PC-3 (cell line): ENCODE measurements around the gene IGSF21. TPM values are rescaled to one million over a fixed set of nuclear protein-coding genes. Genes with fewer than 3 reads are reported as not detected.
A peak's percentile ranks its signal among the peaks of the same experiment; 100 is the strongest.

Experiments
- ATAC-seq: fragments of 200-7000 bp; cut with Tn5 transposase; 2 replicates; pipeline ENCODE4 v1.9.1; 2020; ENCODE audit warnings: mild to moderate bottlenecking, moderate library complexity
- BruUV-seq: library from RNA; stranded (reverse); fragments of 400-500 nt; replicated peaks from 2 replicates; lab custom pipeline; 2021; lab: Mats Ljungman, UMichigan
- CTCF ChIA-PET: fragments of 300-600 bp; sonication (Branson Sonifier 250); formaldehyde crosslinking; loops from one replicate; lab custom pipeline; 2022; ENCODE audit warnings: antibody characterized with exemption; lab: Charles Lee
- POLR2A ChIA-PET: fragments of 300-600 bp; sonication (Branson Sonifier 250); formaldehyde crosslinking; loops from one replicate; lab custom pipeline; 2022; ENCODE audit warnings: antibody characterized with exemption; ENCODE audit not compliant: unreplicated experiment; lab: Charles Lee
- DNase-seq: peaks from one replicate; pipeline ENCODE4 v3.0.0-alpha.2; 2015
- H2AFZ ChIP-seq: fragments of 300-600 bp; sonication (generic); 2 replicates; pipeline ENCODE4 v1.6.0; 2016; ENCODE audit warnings: antibody characterized with exemption, low read length
- H3F3A ChIP-seq: fragments of 300-600 bp; sonication (generic); one replicate; pipeline ENCODE4 v1.6.0; 2017; ENCODE audit warnings: antibody characterized with exemption, low read length, control low read depth, mild to moderate bottlenecking; ENCODE audit not compliant: unreplicated experiment
- H3K27ac ChIP-seq: fragments of 300-600 bp; sonication (generic); 2 replicates; pipeline ENCODE4 v1.5.1; 2016; ENCODE audit warnings: mild to moderate bottlenecking, low read length
- H3K27me3 ChIP-seq: fragments of 300-600 bp; sonication (generic); 2 replicates; pipeline ENCODE4 v1.6.1; 2016; ENCODE audit warnings: low read length, mixed read lengths
- H3K36me3 ChIP-seq: fragments of 300-600 bp; sonication (generic); 2 replicates; pipeline ENCODE4 v1.6.1; 2016; ENCODE audit warnings: low read depth, mixed run types, low read length, mixed read lengths
- H3K4me1 ChIP-seq: fragments of 300-600 bp; sonication (generic); 2 replicates; pipeline ENCODE4 v1.5.1; 2016; ENCODE audit warnings: low read length; ENCODE audit not compliant: insufficient read depth
- H3K4me2 ChIP-seq: fragments of 300-600 bp; sonication (generic); 2 replicates; pipeline ENCODE4 v1.6.0; 2016; ENCODE audit warnings: low read length
- H3K4me3 ChIP-seq: fragments of 300-600 bp; sonication (generic); 2 replicates; pipeline ENCODE4 v1.5.1; 2016; ENCODE audit warnings: mild to moderate bottlenecking, low read length, mixed read lengths
- H3K79me2 ChIP-seq: fragments of 300-600 bp; sonication (generic); 2 replicates; pipeline ENCODE4 v1.6.1; 2017; ENCODE audit warnings: low read length, mixed read lengths
- H3K9ac ChIP-seq: fragments of 300-600 bp; sonication (generic); 2 replicates; pipeline ENCODE4 v1.6.0; 2016; ENCODE audit warnings: mild to moderate bottlenecking, low read length
- H3K9me2 ChIP-seq: fragments of 300-600 bp; sonication (generic); replicated peaks from 2 replicates; pipeline ENCODE4 v1.6.1; 2016; ENCODE audit warnings: mixed run types, low read length, mixed read lengths
- H3K9me3 ChIP-seq: fragments of 300-600 bp; sonication (generic); 2 replicates; pipeline ENCODE4 v1.6.1; 2016; ENCODE audit warnings: low read length, mixed read lengths
- H4K20me1 ChIP-seq: fragments of 300-600 bp; sonication (generic); 2 replicates; pipeline ENCODE4 v1.6.1; 2016; ENCODE audit warnings: low read length, mixed read lengths
- EZH2 ChIP-seq: fragments of 300-600 bp; sonication (generic); IDR thresholded peaks from one replicate; pipeline ENCODE4 v1.6.1; 2017; ENCODE audit warnings: antibody characterized with exemption, mild to moderate bottlenecking, low read length; ENCODE audit not compliant: unreplicated experiment
- EZH2phosphoT487 ChIP-seq: fragments of 300-600 bp; sonication (generic); IDR thresholded peaks from 2 replicates; pipeline ENCODE4 v1.6.1; 2018; ENCODE audit warnings: mild to moderate bottlenecking, antibody characterized with exemption, low read length, borderline replicate concordance
- intact Hi-C: fragments of 100-400 bp; cut with micrococcal nuclease; formaldehyde crosslinking; loops from 2 replicates; pipeline ENCODE4 v1.9.0; 2023
- total RNA-seq: library from RNA; depleted of rRNA; stranded (reverse); fragments of >200 nt; gene quantifications from 2 replicates; pipeline ENCODE4 v1.2.3, GENCODE V29; 2014
- TF ChIP-seq, protein P1 (sequence below): fragments of 300-600 bp; sonication (generic); conservative IDR thresholded peaks from 2 replicates; pipeline ENCODE4 v1.5.1; 2017; ENCODE audit warnings: antibody characterized with exemption, low read depth, mild to moderate bottlenecking, low read length

IGSF21 gene
- total RNA-seq, 1 experiment from 2014 or later = not detected

DNA sequence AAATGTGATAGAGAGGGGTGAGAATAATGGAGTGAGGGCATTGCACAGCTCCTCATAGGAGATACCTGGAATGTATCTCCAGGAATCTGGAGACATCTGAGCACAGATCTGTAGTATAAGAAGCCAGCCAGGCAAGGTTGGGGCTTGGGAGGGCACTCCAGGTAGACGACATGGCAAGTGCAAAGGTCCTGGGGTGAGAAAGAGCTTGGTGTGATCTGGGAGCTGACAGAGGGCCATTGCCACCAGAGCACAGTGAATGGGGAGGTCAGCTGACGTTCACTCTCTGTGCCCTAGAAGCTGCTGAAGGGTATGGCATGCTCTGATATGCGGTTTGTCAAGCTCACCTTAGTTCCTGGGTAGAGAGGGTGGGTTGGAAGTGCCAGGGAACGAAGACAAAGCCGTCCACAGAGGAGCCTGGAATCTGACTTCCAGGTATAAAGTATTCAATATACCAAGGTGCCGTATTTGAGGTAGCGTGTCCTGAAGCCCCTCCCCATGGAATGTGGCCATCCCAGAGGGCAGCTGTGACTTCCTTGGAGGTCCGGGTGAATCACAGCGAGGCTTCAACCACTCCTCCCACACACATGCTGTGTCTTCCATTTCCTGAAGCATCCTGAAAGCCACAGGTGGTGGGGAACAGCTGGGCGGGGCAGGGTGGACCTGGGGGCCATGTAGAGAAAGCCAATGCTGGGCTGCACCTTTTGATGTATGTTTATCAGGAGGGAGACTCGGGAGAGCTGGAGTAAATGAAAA lies 190.5 kb downstream of the IGSF21 start:
- TF ChIP-seq EZH2phosphoT487 = no peak
- no peak overlapping the region for H2AFZ ChIP-seq
- H3K27me3 ChIP-seq = peaks cover 42% of the 10 kb centered on the region
- BruUV-seq = no TSS peak
- ChIA-PET CTCF (interaction anchor here (1.6 kb wide), 1 partner anchor 277 kb away, joined by 3 read pairs; no protein-coding TSS in a partner anchor), POLR2A (no interaction called here)
- ATAC-seq (no peak), DNase-seq (no peak)
- H3K4me2 ChIP-seq = no peak overlapping the region
- no peaks in the 10 kb centered on the region for H3K9me3 ChIP-seq
- H3K79me2 ChIP-seq = no peaks in the 10 kb centered on the region
- H3K27ac ChIP-seq = no peak overlapping the region
- H3K9ac ChIP-seq = no peak overlapping the region
- H3F3A ChIP-seq = no peaks in the 10 kb centered on the region
- H3K36me3 ChIP-seq = no peaks in the 10 kb centered on the region
- no peaks in the 10 kb centered on the region for H3K4me1 ChIP-seq
- no peaks in the 10 kb centered on the region for H3K9me2 ChIP-seq
- no peak overlapping the region for H3K4me3 ChIP-seq
- H4K20me1 ChIP-seq = no peaks in the 10 kb centered on the region
- intact Hi-C loops = no loop called here

DNA sequence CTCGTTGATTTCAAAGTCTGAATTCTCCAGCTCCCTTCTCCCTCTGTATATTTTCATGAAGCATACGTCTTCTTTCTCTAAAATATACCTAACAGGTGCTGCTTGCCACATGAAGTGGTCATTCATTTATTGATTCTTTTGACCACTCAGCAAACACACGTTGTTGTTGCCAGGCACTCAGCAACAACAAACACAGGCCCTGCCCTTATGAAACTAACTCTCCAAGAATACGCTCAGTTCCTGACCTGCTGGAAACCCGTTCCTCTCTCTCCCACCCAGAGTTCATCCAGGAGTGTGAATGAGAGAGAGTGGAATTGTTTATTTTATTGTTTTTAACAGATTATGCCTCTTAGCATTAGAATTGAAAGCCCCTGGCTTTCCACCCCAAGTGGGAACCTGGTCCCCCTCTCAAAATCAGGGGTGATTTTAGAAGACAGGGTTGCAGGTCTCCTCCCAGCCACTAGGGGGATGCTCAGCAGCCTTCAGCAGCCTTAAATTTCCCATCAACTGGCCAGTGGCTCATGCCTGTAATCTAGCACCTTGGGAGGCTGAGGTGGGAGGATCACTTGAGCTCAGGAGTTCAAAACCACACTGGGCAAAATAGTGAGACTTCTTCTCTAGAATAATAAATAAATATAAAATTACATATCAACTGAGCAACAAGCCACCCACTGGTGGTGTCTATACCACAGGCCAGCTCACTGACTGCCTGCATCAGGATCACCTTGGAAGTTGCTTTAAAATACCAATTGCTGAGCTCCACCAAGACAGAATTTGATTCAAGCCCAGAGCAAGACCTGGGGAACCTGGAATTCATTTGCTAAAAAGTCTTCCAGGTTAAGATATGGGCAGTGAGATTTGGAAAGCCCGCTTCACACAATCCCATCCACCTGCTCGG lies 192.1 kb downstream of the IGSF21 start:
- no peak overlapping the region for H3K4me2 ChIP-seq
- H3K27me3 ChIP-seq = peaks cover 26% of the 10 kb centered on the region
- ATAC-seq (no peak), DNase-seq (peak; percentile 28)
- ChIA-PET POLR2A (no interaction called here), CTCF (no interaction called here)
- H3K4me3 ChIP-seq = no peak overlapping the region
- no peaks in the 10 kb centered on the region for H3K79me2 ChIP-seq
- H3K4me1 ChIP-seq = no peaks in the 10 kb centered on the region
- no peak overlapping the region for H3K27ac ChIP-seq
- no peak overlapping the region for H2AFZ ChIP-seq
- H3K9ac ChIP-seq = no peak overlapping the region
- no peaks in the 10 kb centered on the region for H3K9me2 ChIP-seq
- no peaks in the 10 kb centered on the region for H4K20me1 ChIP-seq
- BruUV-seq = no TSS peak
- intact Hi-C loops = no loop called here
- no peaks in the 10 kb centered on the region for H3F3A ChIP-seq
- no peaks in the 10 kb centered on the region for H3K36me3 ChIP-seq
- no peaks in the 10 kb centered on the region for H3K9me3 ChIP-seq
- TF ChIP-seq EZH2phosphoT487 (no peak), EZH2 (no peak)
- TF ChIP-seq, protein P1, sequence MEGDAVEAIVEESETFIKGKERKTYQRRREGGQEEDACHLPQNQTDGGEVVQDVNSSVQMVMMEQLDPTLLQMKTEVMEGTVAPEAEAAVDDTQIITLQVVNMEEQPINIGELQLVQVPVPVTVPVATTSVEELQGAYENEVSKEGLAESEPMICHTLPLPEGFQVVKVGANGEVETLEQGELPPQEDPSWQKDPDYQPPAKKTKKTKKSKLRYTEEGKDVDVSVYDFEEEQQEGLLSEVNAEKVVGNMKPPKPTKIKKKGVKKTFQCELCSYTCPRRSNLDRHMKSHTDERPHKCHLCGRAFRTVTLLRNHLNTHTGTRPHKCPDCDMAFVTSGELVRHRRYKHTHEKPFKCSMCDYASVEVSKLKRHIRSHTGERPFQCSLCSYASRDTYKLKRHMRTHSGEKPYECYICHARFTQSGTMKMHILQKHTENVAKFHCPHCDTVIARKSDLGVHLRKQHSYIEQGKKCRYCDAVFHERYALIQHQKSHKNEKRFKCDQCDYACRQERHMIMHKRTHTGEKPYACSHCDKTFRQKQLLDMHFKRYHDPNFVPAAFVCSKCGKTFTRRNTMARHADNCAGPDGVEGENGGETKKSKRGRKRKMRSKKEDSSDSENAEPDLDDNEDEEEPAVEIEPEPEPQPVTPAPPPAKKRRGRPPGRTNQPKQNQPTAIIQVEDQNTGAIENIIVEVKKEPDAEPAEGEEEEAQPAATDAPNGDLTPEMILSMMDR = peak; percentile 68

DNA sequence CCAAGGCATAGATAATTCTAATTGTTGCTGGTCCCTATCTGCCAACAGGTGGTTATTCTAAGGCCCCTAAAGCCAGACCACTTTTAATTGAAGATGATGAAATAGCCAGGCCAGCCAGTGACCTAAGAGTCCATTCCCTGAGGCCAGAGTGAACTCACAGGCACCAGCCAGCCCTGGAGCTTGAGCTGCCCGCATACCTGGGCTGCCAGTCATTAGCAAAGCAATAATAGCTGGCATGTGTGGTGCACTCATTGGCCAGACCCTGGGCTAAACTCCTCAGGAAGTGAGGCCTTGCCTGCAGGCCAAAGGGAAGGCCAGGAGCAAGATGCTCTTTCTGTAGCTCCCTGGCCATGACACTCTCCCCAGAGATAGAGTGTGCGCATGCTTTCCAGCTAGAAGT lies 192.8 kb downstream of the IGSF21 start:
- Histone ChIP-seq H3K9me2 (no peaks in the 10 kb centered on the region), H3K4me3 (no peak overlapping the region), H3K27ac (no peak overlapping the region), H3F3A (no peaks in the 10 kb centered on the region), H3K9ac (no peak overlapping the region), H2AFZ (no peak overlapping the region), H3K4me2 (no peak overlapping the region), H3K36me3 (no peaks in the 10 kb centered on the region), H3K27me3 (peaks cover 22% of the 10 kb centered on the region), H3K4me1 (no peaks in the 10 kb centered on the region), H3K9me3 (no peaks in the 10 kb centered on the region), H4K20me1 (no peaks in the 10 kb centered on the region), H3K79me2 (no peaks in the 10 kb centered on the region)
- no peak for DNase-seq
- ChIA-PET CTCF (no interaction called here), POLR2A (no interaction called here)
- ATAC-seq = no peak
- TF ChIP-seq EZH2phosphoT487 (no peak), EZH2 (no peak)
- TF ChIP-seq, protein P1 = no peak
- intact Hi-C loops = no loop called here
- no TSS peak for BruUV-seq
